TTC549 (cell line): ENCODE results near the gene FAM221A.
A peak's percentile ranks its signal among the peaks of the same experiment; 100 is the strongest.
"Not testable (repeated sequence)": the region's sequence is repeated elsewhere in the genome, so short reads cannot be mapped to it uniquely, and the experiment has no call there.

Source experiments
- FAIRE-seq: peaks from 2 replicates; lab custom pipeline; 2012; peaks lifted over from hg19 to GRCh38; lab: Jason Lieb, UNC

Gene FAM221A

DNA sequence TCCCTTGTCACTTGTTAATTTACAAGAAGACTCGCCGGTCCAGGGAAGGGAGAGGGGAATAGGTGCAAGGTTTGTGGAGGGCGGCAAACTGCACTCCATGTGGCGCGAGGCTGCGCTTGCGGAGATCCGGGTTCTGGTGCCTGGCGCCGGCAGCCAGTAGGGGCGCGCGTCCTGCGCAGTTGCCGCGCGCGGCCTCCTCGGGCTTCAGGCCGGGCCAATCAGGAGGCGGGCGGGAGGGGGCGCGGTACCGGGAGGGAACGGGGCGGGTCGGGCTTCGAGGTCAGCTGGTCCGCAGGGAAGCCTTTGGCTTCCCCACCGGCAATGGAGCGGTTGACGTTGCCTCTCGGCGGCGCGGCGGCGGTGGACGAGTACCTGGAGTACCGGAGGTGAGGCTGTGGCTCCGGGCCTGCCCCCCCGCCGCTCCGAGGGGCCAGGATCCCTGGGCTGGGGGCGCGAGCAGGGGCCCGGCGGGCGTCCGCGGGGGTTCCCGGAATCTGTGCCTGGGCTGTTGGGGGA is at the start of gene FAM221A:
Gene FAM221A, plus strand, starts transcription at position 302 of the 516 bp plus-strand sequence. Its CDS starts 20 bp downstream, at position 322.
- FAIRE-seq: no peak

DNA sequence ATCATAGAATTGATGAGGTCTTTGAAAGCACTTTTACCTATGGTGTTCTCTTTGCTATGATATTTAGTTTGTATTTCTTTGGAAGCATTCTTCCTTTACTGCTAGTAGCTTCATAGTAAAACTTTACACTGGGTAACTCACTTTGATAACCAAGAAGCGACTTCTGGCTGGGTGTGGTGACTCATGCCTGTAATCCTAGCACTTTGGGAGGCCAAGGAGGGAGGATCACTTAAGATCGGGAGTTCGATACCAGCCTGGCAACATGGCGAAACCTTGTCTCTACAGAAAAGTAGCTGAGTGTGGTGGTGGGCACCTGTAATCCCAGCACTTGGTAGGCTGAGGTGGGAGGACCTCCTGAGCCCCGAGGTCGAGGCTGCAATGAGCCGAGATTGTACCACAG is 46.6 kb upstream of the FAM221A start:
- no peak for FAIRE-seq

DNA sequence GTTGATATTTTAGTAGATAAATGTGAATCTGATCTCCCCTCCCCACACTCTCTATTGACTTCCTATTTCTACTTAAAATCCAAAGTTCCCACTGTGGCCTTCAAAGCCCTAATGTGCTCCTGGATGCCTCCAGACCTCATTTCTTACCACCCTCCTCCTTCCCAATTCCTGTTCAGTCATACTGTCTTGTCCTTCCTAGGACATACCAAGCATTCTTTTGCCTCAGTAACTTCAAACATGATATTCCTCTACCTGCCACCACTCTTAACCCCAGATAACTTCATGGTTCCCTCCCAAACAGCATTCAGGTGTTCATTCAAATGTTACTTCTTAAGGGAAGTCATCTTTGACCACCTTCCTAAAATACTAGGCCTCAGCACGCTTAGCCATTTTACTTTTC is 34.2 kb upstream of the FAM221A start:
- FAIRE-seq: no peak

DNA sequence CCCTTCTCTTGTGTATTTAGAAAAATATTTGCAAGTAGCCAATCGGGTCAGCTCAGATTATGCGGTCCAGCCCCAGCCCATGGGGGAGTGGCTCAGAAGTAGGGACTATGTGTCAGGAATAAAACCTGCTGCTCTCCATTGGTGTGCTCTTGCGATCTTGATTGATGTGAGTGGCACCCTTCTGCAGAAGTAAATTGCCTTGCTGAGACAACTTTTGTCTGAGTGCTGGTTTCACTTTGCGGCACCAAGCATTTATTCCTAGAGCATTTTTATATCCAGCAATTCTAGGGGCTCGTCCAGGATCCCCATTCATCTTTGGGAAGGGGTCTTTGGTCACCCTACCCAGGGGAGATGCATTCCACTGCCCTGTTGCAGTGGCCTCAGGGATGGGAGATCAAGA is 26.1 kb upstream of the FAM221A start:
- FAIRE-seq: no peak

DNA sequence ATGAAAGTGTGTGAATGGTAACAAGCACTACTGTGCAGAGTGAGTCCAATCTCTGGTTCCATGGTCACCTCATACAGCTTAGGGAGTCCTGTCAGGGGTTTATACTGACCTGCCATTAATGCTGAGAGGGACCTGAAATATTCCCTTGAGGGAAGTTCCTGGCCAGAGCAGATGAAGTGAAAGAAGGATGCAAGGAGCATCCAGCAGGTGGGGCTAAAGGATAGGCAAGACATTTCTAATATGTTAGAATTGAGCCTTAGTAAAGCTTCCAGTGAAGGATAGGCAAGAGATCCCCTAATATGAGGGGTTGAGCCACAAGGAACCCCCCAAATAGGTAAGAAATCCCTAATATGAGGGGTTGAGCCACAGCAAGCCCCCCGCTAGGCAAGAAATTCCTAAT is 25.5 kb upstream of the FAM221A start:
- no peak for FAIRE-seq

GRCh38 chr7:23655433-23655832 is 24.6 kb upstream of the FAM221A start:
- no peak for FAIRE-seq

DNA sequence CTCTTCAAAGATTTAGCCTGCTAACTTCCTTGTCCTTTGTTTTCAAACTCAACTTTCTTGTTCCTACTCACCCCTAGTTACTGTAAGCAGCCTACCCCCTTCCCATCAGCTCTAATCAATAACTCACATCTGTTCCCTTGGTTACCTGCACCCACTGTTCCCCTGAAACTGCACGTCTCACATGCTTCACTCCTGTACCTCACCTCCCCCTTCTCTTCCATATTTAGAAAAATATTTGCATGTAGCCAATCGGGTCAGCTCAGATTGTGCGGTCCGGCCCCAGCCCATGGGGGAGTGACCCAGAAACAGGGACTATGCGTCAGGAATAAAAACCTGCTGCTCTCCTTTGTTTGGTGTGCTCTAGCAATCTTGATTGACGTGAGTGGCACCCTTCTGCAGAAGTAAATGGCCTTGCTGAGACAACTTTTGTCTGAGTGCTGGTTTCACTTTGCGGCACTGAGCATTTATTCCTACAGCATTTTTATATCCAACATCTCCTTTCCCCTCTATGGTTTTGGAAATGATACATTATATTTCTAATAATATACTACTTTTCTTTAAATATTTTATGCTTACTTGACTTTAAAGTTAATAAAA is 21.1 kb upstream of the FAM221A start:
- no peak for FAIRE-seq

DNA sequence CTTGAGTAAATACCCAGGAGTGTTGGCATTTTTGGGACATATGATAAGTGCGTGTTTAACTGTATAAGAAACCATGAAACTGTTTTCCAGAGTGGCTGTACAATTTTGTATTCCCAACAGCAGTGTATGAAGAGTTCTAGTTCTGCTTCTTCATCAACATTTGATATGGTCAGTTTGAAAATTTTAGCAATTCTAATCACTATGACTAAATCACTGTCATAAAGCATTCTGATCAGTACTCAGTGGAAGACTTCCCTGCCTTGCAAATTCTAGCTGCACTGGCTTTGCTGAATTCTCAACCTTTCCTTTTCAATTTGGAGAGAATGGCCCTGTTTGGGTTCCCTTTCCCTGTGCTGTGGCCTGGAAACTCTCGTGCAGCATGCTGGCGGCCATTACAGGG is 18.6 kb upstream of the FAM221A start:
- FAIRE-seq: no peak

GRCh38 chr7:23662124-23662983 is 17.6 kb upstream of the FAM221A start:
- FAIRE-seq: no peak

- FAIRE-seq: no peak
Measured at GRCh38 chr7:23662984-23663313, 17.1 kb upstream of the FAM221A start.

GRCh38 chr7:23664122-23664521 is 15.9 kb upstream of the FAM221A start:
- FAIRE-seq: no peak

GRCh38 chr7:23672033-23672432 is 8.0 kb upstream of the FAM221A start:
- FAIRE-seq: no peak

- no peak for FAIRE-seq
Measured at GRCh38 chr7:23680414-23681405, 711 bp downstream of the FAM221A start.

- not testable (repeated sequence) for FAIRE-seq
Measured at GRCh38 chr7:23684041-23684440, 4.0 kb downstream of the FAM221A start.

GRCh38 chr7:23685731-23686130 is 5.7 kb downstream of the FAM221A start:
- FAIRE-seq: no peak

DNA sequence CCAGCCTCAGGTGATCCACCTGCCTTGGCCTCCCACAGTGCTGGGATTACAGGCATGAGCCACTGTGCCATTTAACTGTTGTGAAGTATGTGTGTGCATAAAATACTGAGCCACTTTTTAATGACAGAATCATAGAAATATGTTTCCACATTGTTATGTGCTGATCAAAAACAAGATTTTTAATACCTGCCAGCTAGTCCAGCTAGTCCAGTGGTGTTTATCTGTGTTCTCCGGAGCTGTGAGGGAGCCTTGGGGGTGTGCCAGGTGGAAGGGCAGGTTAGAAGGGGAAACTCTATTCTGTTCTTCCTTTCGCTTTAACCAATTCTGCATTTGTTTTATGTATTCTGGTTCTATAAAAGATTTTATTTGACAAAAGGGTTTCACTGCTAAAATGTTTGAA is 7.0 kb downstream of the FAM221A start:
- no peak for FAIRE-seq

DNA sequence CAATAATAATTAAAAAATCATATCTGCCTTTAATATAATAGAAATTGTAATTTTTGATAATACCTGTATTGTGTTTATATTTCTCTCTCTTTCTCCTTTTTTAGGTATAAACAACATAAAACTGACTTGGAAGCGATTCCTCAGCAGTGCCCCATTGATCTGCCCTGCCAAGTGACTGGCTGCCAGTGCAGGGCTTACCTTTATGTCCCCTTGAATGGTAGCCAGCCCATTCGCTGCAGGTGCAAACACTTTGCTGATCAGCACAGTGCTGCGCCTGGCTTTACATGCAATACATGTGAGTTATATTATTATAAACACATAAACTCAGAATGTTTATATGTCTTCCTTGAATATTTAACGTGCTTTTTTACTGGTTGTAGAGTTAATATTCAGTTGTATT is 9.2 kb downstream of the FAM221A start:
- FAIRE-seq: no peak

GRCh38 chr7:23691320-23691719 is 11.3 kb downstream of the FAM221A start:
- no peak for FAIRE-seq

DNA sequence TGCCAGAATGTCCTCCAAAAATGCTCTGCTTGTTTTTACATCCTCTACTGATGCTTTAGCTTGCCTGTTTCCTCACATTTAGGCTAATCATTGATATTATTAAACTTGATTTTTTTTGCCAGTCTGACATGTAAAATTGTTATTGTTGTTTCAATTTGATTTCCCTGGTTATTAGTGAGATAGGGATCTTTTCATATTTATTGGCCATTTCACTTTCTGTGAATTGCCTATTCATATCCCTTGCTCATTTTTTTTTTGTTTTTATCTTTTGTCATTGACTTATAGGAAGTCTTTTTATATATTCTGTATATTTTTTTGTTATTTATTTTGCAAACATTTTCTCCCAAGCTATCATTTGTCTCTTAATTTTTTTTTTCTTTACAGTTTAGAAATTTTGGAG is 13.2 kb downstream of the FAM221A start:
- peak; percentile 5 for FAIRE-seq

DNA sequence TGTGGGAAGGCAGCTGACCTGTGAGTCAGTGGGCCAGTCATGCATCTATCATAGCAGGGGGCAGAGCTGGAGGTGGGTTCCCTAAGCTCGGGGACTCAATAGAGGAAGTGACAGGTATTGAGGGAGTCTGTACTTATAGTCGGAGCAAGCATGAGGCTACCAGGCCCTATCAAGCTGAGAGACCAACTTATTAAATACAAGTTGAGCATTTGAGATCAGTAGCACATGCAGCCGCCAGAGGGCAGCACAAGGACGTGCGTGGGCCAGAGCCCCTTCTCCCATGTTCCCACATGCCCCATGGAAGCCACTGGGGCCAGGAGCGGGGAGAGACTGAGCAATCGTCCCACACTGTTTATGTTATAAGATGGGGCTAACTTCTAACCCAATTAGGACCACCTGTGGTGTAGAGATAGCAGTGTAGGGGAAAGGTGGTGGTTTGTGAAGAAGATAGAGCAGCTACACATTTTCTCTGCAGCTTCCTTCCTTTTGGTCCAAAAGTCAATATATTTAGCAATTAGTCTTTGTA is 17.0 kb downstream of the FAM221A start:
- FAIRE-seq: no peak

- no peak for FAIRE-seq
Measured at GRCh38 chr7:23698822-23699221, 18.8 kb downstream of the FAM221A start.

DNA sequence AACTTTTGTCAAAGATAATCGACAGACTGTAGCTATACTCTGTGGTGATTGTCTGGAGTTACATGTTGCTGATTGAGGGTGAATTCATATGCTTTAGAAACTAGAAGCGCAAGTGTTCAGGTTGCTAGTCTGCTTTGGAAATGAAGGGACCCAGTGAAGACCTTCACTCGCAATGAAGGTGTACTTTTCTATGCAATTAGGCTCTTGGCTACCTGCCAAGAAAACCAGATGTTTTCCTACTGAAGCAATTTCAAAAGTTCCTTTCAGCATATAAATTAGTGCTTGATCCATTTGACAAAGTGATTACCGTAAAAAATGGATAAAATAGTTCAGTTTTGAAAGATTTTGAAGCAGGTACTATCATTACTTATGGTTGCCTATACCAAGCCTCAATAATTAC is 20.0 kb downstream of the FAM221A start:
- no peak for FAIRE-seq
